ENCODE results near the gene MIAT. TPM values are rescaled to one million over a fixed set of nuclear protein-coding genes. Genes with fewer than 3 reads are reported as not detected.
A peak's percentile ranks its signal among the peaks of the same experiment; 100 is the strongest.

Gene MIAT
- total RNA-seq = 1 to 10 TPM; 1.2 to 1.5 TPM
- under 1 TPM; 0.18 to 0.29 TPM for polyA plus RNA-seq

- Histone ChIP-seq H3K27me3 (ENCODE audit: control insufficient read depth in 4 of 4, insufficient read depth in 4 of 4, low read length in 3 of 4) (peaks cover 0 to 8% (median 4%) of the 10 kb centered on the region in 4 donors), H3K9ac (ENCODE audit: low read depth in 1 of 2, low read length in 2 of 2) (no peak within 1 kb of the TSS), H3K36me3 (ENCODE audit: control insufficient read depth in 4 of 4, insufficient read depth in 3 of 4, low read depth in 1 of 4, low read length in 3 of 4) (no peaks in the 10 kb centered on the region), H3K4me1 (ENCODE audit: control insufficient read depth in 4 of 4, insufficient read depth in 4 of 4, low read length in 3 of 4) (peaks cover 0 to 4% (median 3%) of the 10 kb centered on the region in 4 donors), H3K4me3 (ENCODE audit: low read depth in 1 of 3, low read length in 3 of 3) (peak within 1 kb of the TSS in 1 of 3 donors; percentile 24), H3K27ac (ENCODE audit: low read depth in 1 of 2, low read length in 2 of 2) (no peak within 1 kb of the TSS), H3K9me3 (ENCODE audit: control insufficient read depth in 4 of 4, low read length in 3 of 4) (no peaks in the 10 kb centered on the region)
- 4% methylated on average over 62 of the region's 62 CpGs for WGBS
- no peak for TF ChIP-seq YY1 (IDR thresholded peaks at IDR 0.05)
- no peak for TF ChIP-seq HNF4A (conservative IDR thresholded peaks at IDR 0.05)
- no peak for TF ChIP-seq JUND (IDR thresholded peaks at IDR 0.05)
- DNase-seq (ENCODE audit: low spot score) = no peak
These were observed at the start of gene MIAT for GRCh38 chr22:26656891-26657851. TSS of gene MIAT (plus strand) at chr22:26657588.

GRCh38 chr22:26608129-26608528 is 49.3 kb upstream of the MIAT start:
- Histone ChIP-seq H3K9me3 (ENCODE audit: control insufficient read depth in 4 of 4, low read length in 3 of 4) (no peaks in the 10 kb centered on the region), H3K27me3 (ENCODE audit: control insufficient read depth in 4 of 4, insufficient read depth in 4 of 4, low read length in 3 of 4) (no peaks in the 10 kb centered on the region), H3K36me3 (ENCODE audit: control insufficient read depth in 4 of 4, insufficient read depth in 3 of 4, low read depth in 1 of 4, low read length in 3 of 4) (no peaks in the 10 kb centered on the region), H3K4me1 (ENCODE audit: control insufficient read depth in 4 of 4, insufficient read depth in 4 of 4, low read length in 3 of 4) (no peaks in the 10 kb centered on the region), H3K27ac (ENCODE audit: low read depth in 1 of 2, low read length in 2 of 2) (no peak overlapping the region), H3K4me3 (ENCODE audit: low read depth in 1 of 3, low read length in 3 of 3) (no peak overlapping the region), H3K9ac (ENCODE audit: low read depth in 1 of 2, low read length in 2 of 2) (no peak overlapping the region)
- TF ChIP-seq HNF4A (conservative IDR thresholded peaks at IDR 0.05) (no peak), EGR1 (IDR thresholded peaks at IDR 0.05; ENCODE audit: low read depth in 2 of 2) (no peak), FOXA1 (IDR thresholded peaks at IDR 0.05) (no peak), ATF3 (IDR thresholded peaks at IDR 0.05) (no peak), HNF4G (IDR thresholded peaks at IDR 0.05) (no peak), ZBTB33 (IDR thresholded peaks at IDR 0.05) (no peak), RXRA (IDR thresholded peaks at IDR 0.05) (no peak), GABPA (IDR thresholded peaks at IDR 0.05 in 1 of 2, conservative IDR thresholded peaks at IDR 0.05 in 1 of 2) (no peak), RAD21 (IDR thresholded peaks at IDR 0.05) (no peak), YY1 (IDR thresholded peaks at IDR 0.05) (no peak), CTCF (IDR thresholded peaks at IDR 0.05; ENCODE audit: low read depth, low read length, missing input control) (no peak), FOXA2 (IDR thresholded peaks at IDR 0.05) (no peak), JUND (IDR thresholded peaks at IDR 0.05) (no peak)
- TF ChIP-seq, protein P1, sequence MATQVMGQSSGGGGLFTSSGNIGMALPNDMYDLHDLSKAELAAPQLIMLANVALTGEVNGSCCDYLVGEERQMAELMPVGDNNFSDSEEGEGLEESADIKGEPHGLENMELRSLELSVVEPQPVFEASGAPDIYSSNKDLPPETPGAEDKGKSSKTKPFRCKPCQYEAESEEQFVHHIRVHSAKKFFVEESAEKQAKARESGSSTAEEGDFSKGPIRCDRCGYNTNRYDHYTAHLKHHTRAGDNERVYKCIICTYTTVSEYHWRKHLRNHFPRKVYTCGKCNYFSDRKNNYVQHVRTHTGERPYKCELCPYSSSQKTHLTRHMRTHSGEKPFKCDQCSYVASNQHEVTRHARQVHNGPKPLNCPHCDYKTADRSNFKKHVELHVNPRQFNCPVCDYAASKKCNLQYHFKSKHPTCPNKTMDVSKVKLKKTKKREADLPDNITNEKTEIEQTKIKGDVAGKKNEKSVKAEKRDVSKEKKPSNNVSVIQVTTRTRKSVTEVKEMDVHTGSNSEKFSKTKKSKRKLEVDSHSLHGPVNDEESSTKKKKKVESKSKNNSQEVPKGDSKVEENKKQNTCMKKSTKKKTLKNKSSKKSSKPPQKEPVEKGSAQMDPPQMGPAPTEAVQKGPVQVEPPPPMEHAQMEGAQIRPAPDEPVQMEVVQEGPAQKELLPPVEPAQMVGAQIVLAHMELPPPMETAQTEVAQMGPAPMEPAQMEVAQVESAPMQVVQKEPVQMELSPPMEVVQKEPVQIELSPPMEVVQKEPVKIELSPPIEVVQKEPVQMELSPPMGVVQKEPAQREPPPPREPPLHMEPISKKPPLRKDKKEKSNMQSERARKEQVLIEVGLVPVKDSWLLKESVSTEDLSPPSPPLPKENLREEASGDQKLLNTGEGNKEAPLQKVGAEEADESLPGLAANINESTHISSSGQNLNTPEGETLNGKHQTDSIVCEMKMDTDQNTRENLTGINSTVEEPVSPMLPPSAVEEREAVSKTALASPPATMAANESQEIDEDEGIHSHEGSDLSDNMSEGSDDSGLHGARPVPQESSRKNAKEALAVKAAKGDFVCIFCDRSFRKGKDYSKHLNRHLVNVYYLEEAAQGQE (IDR thresholded peaks at IDR 0.05) = no peak
- TF ChIP-seq, protein P2, sequence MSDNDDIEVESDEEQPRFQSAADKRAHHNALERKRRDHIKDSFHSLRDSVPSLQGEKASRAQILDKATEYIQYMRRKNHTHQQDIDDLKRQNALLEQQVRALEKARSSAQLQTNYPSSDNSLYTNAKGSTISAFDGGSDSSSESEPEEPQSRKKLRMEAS (IDR thresholded peaks at IDR 0.05) = no peak
- WGBS = 50% methylated on average over 2 of the region's 2 CpGs
- no peak for DNase-seq (ENCODE audit: low spot score)
